HG03280 (cell line): ENCODE data around the gene LGALS9.
"Not testable (repeated sequence)": the region's sequence is repeated elsewhere in the genome, so short reads cannot be mapped to it uniquely, and the experiment has no call there.

Experiments used
- ATAC-seq: cut with Tn5 transposase; IDR thresholded peaks from one replicate; pipeline ENCODE4 v1.9.1; 2021; ENCODE audit warnings: mild to moderate bottlenecking, moderate library complexity; ENCODE audit not compliant: unreplicated experiment

LGALS9 gene

GRCh38 chr17:27651411-27652345 is 20.7 kb downstream of the LGALS9 start:
- no peak for ATAC-seq

GRCh38 chr17:27653449-27653971 is 22.5 kb downstream of the LGALS9 start:
- not testable (repeated sequence) for ATAC-seq

GRCh38 chr17:27654136-27654535 is 23.1 kb downstream of the LGALS9 start:
- ATAC-seq: no peak

- peak; percentile 81 for ATAC-seq
These were observed 23.9 kb downstream of the LGALS9 start for GRCh38 chr17:27654654-27655524.

- ATAC-seq: not testable (repeated sequence)
These were observed 24.6 kb downstream of the LGALS9 start for GRCh38 chr17:27655525-27656111.

GRCh38 chr17:27656620-27657019 is 25.6 kb downstream of the LGALS9 start:
- ATAC-seq: not testable (repeated sequence)

GRCh38 chr17:27657620-27658019 is 26.6 kb downstream of the LGALS9 start:
- ATAC-seq: no peak

- no peak for ATAC-seq
These were observed 28.7 kb downstream of the LGALS9 start for GRCh38 chr17:27659683-27660082.

- no peak for ATAC-seq
These were observed 29.4 kb downstream of the LGALS9 start for GRCh38 chr17:27660436-27660835.

GRCh38 chr17:27663936-27664605 is 33.1 kb downstream of the LGALS9 start:
- ATAC-seq: no peak

GRCh38 chr17:27664606-27664965 is 33.6 kb downstream of the LGALS9 start:
- ATAC-seq: no peak

- ATAC-seq: no peak
These were observed 34.6 kb downstream of the LGALS9 start for GRCh38 chr17:27665549-27665948.

- ATAC-seq: not testable (repeated sequence)
These were observed 35.3 kb downstream of the LGALS9 start for GRCh38 chr17:27666270-27666669.

GRCh38 chr17:27666831-27667560 is 36.0 kb downstream of the LGALS9 start:
- ATAC-seq: no peak

- ATAC-seq: no peak
These were observed 36.9 kb downstream of the LGALS9 start for GRCh38 chr17:27667656-27668487.

GRCh38 chr17:27668488-27668823 is 37.5 kb downstream of the LGALS9 start:
- ATAC-seq: no peak

- ATAC-seq: no peak
These were observed 38.1 kb downstream of the LGALS9 start for GRCh38 chr17:27669136-27669535.

GRCh38 chr17:27669850-27670249 is 38.9 kb downstream of the LGALS9 start:
- ATAC-seq: no peak
